ENCODE results near the gene SMOC2. TPM values are rescaled to one million over a fixed set of nuclear protein-coding genes. Genes with fewer than 3 reads are reported as not detected.

Gene SMOC2
- not detected in 2 replicates for total RNA-seq

- DNase-seq = no peak
Measured at GRCh38 chr6:168440520-168441433, at the start of gene SMOC2. Gene SMOC2, plus strand, starts transcription at chr6:168441184. Its CDS starts 187 bp downstream, at chr6:168441371.

- DNase-seq = no peak
Measured at GRCh38 chr6:168393126-168393870, 47.7 kb upstream of the SMOC2 start.

- DNase-seq = no peak
Measured at GRCh38 chr6:168394606-168395005, 46.4 kb upstream of the SMOC2 start.

- no peak for DNase-seq
Measured at GRCh38 chr6:168395983-168396382, 45.0 kb upstream of the SMOC2 start.

- DNase-seq = no peak
Measured at GRCh38 chr6:168396561-168396960, 44.4 kb upstream of the SMOC2 start.

- DNase-seq = no peak
Measured at GRCh38 chr6:168397012-168397411, 44.0 kb upstream of the SMOC2 start.

GRCh38 chr6:168400037-168400436 is 40.9 kb upstream of the SMOC2 start:
- no peak for DNase-seq

GRCh38 chr6:168403370-168404005 is 37.5 kb upstream of the SMOC2 start:
- DNase-seq = no peak

- DNase-seq = no peak
Measured at GRCh38 chr6:168404560-168404959, 36.4 kb upstream of the SMOC2 start.

GRCh38 chr6:168407842-168408241 is 33.1 kb upstream of the SMOC2 start:
- DNase-seq = no peak

GRCh38 chr6:168408504-168409136 is 32.4 kb upstream of the SMOC2 start:
- no peak for DNase-seq

GRCh38 chr6:168410035-168410434 is 30.9 kb upstream of the SMOC2 start:
- DNase-seq = no peak

GRCh38 chr6:168410554-168411011 is 30.4 kb upstream of the SMOC2 start:
- no peak for DNase-seq

- no peak for DNase-seq
Measured at GRCh38 chr6:168411130-168411529, 29.9 kb upstream of the SMOC2 start.

- DNase-seq = no peak
Measured at GRCh38 chr6:168411793-168412192, 29.2 kb upstream of the SMOC2 start.

- DNase-seq = no peak
Measured at GRCh38 chr6:168412456-168412855, 28.5 kb upstream of the SMOC2 start.

- no peak for DNase-seq
Measured at GRCh38 chr6:168413018-168413720, 27.8 kb upstream of the SMOC2 start.

GRCh38 chr6:168413856-168414255 is 27.1 kb upstream of the SMOC2 start:
- no peak for DNase-seq

GRCh38 chr6:168414336-168415097 is 26.5 kb upstream of the SMOC2 start:
- no peak for DNase-seq

- DNase-seq = no peak
Measured at GRCh38 chr6:168415098-168415992, 25.6 kb upstream of the SMOC2 start.
